HG03354 (cell line): ENCODE results near the gene MTARC2.
"Not testable (repeated sequence)": the region's sequence is repeated elsewhere in the genome, so short reads cannot be mapped to it uniquely, and the experiment has no call there.

ENCODE experiments used
- ATAC-seq: cut with Tn5 transposase; IDR thresholded peaks from one replicate; pipeline ENCODE4 v1.9.1; 2021; ENCODE audit warnings: mild to moderate bottlenecking; ENCODE audit not compliant: unreplicated experiment, poor library complexity, severe bottlenecking

Gene MTARC2

GRCh38 chr1:220730486-220730885 is 17.6 kb upstream of the MTARC2 start:
- no peak for ATAC-seq

- ATAC-seq: no peak
Measured at GRCh38 chr1:220732137-220732536, 16.0 kb upstream of the MTARC2 start.

- ATAC-seq: peak; percentile 17
Measured at GRCh38 chr1:220732621-220733020, 15.5 kb upstream of the MTARC2 start.

- peak; percentile 94 for ATAC-seq
Measured at GRCh38 chr1:220733086-220733601, 15.0 kb upstream of the MTARC2 start.

- ATAC-seq: no peak
Measured at GRCh38 chr1:220734571-220735326, 13.4 kb upstream of the MTARC2 start.

- not testable (repeated sequence) for ATAC-seq
Measured at GRCh38 chr1:220736283-220736682, 11.8 kb upstream of the MTARC2 start.

GRCh38 chr1:220741349-220741748 is 6.8 kb upstream of the MTARC2 start:
- ATAC-seq: no peak

GRCh38 chr1:220741825-220742224 is 6.3 kb upstream of the MTARC2 start:
- no peak for ATAC-seq

GRCh38 chr1:220742520-220742919 is 5.6 kb upstream of the MTARC2 start:
- ATAC-seq: no peak

- no peak for ATAC-seq
Measured at GRCh38 chr1:220746851-220747250, 1.3 kb upstream of the MTARC2 start.

GRCh38 chr1:220747437-220748088 is 559 bp upstream of the MTARC2 start:
- no peak for ATAC-seq

GRCh38 chr1:220748936-220749335 is 814 bp downstream of the MTARC2 start:
- ATAC-seq: no peak

GRCh38 chr1:220750131-220750515 is 2.0 kb downstream of the MTARC2 start:
- no peak for ATAC-seq

- ATAC-seq: no peak
Measured at GRCh38 chr1:220751111-220751510, 3.0 kb downstream of the MTARC2 start.

- no peak for ATAC-seq
Measured at GRCh38 chr1:220754212-220754917, 6.2 kb downstream of the MTARC2 start.

- no peak for ATAC-seq
Measured at GRCh38 chr1:220754918-220755295, 6.8 kb downstream of the MTARC2 start.

- no peak for ATAC-seq
Measured at GRCh38 chr1:220755309-220755708, 7.2 kb downstream of the MTARC2 start.

GRCh38 chr1:220757441-220757840 is 9.3 kb downstream of the MTARC2 start:
- ATAC-seq: no peak

- no peak for ATAC-seq
Measured at GRCh38 chr1:220759147-220759546, 11.0 kb downstream of the MTARC2 start.

- no peak for ATAC-seq
Measured at GRCh38 chr1:220761688-220762427, 13.7 kb downstream of the MTARC2 start.
